Mammary epithelial cell (primary cell): ENCODE data around the gene CENPK.

ENCODE experiments used
- EZH2 ChIP-seq: IDR thresholded peaks from 2 replicates; pipeline ENCODE4 v1.6.1; 2012; ENCODE audit warnings: low read length, inconsistent platforms, borderline replicate concordance
- TF ChIP-seq, protein P1 (sequence below), 2 donors: IDR thresholded peaks in 1 of 2; conservative IDR thresholded peaks in 1 of 2; 2 replicates each; pipeline ENCODE4 v1.5.1; 2011 to 2012; ENCODE audit warnings: inconsistent platforms in 2 of 2, low read length in 2 of 2, mild to moderate bottlenecking in 2 of 2, control low read depth in 1 of 2, low read depth in 1 of 2; ENCODE audit not compliant: insufficient read depth in 1 of 2; ENCODE audit errors: extremely low read depth in 1 of 2

DNA sequence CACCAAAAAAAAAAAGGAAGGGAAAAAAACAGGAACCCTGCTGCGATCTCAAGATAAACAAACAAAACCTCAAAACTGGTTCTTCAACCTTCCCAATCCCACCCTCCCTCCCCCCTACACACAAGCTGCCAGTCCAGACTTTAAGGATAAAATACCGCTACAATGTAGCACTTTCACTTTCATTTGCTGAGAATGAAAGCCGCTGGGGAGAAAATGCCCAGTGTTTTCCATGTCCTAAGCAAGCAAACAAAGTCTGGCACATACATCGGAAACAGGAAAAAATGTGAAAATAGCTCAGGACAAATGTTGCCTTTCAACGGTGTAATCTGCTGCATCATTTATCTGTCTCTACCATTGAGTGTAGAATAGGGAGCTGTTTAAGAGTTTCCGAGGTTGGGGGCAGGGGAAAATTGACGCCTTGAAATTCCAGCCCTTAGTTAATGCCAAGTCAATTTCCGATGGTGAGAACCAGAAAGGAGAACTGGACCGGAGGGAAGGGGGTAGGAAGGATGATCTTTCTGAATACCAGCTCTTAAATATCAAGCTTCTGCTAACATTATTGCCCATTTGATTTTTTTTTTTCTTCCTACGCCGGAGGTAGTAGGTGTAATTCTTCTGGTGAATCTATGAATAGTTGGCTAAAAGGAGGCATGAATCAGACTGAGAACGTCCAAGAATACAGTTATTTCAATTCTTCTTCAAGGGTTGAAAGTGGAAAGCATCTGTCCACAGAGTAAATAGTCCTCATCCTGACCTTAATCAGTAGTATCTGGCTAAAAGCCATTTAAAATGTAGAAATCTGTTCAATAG is 80.0 kb downstream of the CENPK start:
- no peak for TF ChIP-seq EZH2
- TF ChIP-seq, protein P1, sequence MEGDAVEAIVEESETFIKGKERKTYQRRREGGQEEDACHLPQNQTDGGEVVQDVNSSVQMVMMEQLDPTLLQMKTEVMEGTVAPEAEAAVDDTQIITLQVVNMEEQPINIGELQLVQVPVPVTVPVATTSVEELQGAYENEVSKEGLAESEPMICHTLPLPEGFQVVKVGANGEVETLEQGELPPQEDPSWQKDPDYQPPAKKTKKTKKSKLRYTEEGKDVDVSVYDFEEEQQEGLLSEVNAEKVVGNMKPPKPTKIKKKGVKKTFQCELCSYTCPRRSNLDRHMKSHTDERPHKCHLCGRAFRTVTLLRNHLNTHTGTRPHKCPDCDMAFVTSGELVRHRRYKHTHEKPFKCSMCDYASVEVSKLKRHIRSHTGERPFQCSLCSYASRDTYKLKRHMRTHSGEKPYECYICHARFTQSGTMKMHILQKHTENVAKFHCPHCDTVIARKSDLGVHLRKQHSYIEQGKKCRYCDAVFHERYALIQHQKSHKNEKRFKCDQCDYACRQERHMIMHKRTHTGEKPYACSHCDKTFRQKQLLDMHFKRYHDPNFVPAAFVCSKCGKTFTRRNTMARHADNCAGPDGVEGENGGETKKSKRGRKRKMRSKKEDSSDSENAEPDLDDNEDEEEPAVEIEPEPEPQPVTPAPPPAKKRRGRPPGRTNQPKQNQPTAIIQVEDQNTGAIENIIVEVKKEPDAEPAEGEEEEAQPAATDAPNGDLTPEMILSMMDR (conservative IDR thresholded peaks at IDR 0.05 in 1 of 2, IDR thresholded peaks at IDR 0.05 in 1 of 2; ENCODE audit: extremely low read depth in 1 of 2, insufficient read depth in 1 of 2, low read depth in 1 of 2, low read length in 2 of 2), result no peak
